GM23338 (cell line): ENCODE data around the gene TBPL1. TPM values are rescaled to one million over a fixed set of nuclear protein-coding genes. Genes with fewer than 3 reads are reported as not detected.

Experiments used
- ATAC-seq: fragments of 200-7000 bp; cut with Tn5 transposase; 3 replicates; pipeline ENCODE4 v1.9.1; 2020
- DNase-seq: peaks from one replicate; pipeline ENCODE4 v3.0.0-alpha.2; 2015; ENCODE audit warnings: low spot score
- H2AFZ ChIP-seq: fragments of 200-600 bp; sonication (generic); 2 replicates; pipeline ENCODE4 v1.8.0; 2016; ENCODE audit warnings: antibody characterized with exemption, mild to moderate bottlenecking, moderate library complexity
- H3F3A ChIP-seq: fragments of 200-600 bp; sonication (generic); replicated peaks from 2 replicates; pipeline ENCODE4 v1.8.0; 2017; ENCODE audit warnings: antibody characterized with exemption, mixed run types, low read depth
- H3K27ac ChIP-seq: fragments of 200-600 bp; sonication (generic); 2 replicates; pipeline ENCODE4 v1.6.1; 2016; ENCODE audit warnings: low read depth
- H3K27me3 ChIP-seq: fragments of 200-600 bp; sonication (generic); 2 replicates; pipeline ENCODE4 v1.8.0; 2016; ENCODE audit warnings: mild to moderate bottlenecking, mixed run types, moderate library complexity; ENCODE audit not compliant: insufficient read depth
- H3K36me3 ChIP-seq: fragments of 200-600 bp; sonication (generic); 2 replicates; pipeline ENCODE4 v1.8.0; 2016; ENCODE audit warnings: mild to moderate bottlenecking; ENCODE audit not compliant: insufficient read depth
- H3K4me1 ChIP-seq: fragments of 200-600 bp; sonication (generic); 2 replicates; pipeline ENCODE4 v1.8.0; 2016; ENCODE audit warnings: mild to moderate bottlenecking, moderate library complexity; ENCODE audit not compliant: insufficient read depth
- H3K4me2 ChIP-seq: fragments of 200-600 bp; sonication (generic); 2 replicates; pipeline ENCODE4 v1.7.1; 2017; ENCODE audit warnings: mixed run types
- H3K4me3 ChIP-seq: fragments of 200-600 bp; sonication (generic); 2 replicates; pipeline ENCODE4 v1.6.1; 2016; ENCODE audit warnings: mixed run types
- H3K79me2 ChIP-seq: fragments of 200-600 bp; sonication (generic); replicated peaks from 2 replicates; pipeline ENCODE4 v1.8.0; 2017; ENCODE audit warnings: mild to moderate bottlenecking; ENCODE audit not compliant: insufficient read depth
- H3K9me2 ChIP-seq: fragments of 200-600 bp; sonication (generic); 2 replicates; pipeline ENCODE4 v1.8.0; 2017; ENCODE audit not compliant: insufficient read depth
- H4K20me1 ChIP-seq: fragments of 200-600 bp; sonication (generic); replicated peaks from 2 replicates; pipeline ENCODE4 v1.8.0; 2017; ENCODE audit warnings: mild to moderate bottlenecking; ENCODE audit not compliant: insufficient read depth
- H3K27ac Mint-ChIP-seq: 2 replicates; pipeline ENCODE4 v1.8.0; 2020; ENCODE audit warnings: inconsistent platforms, mild to moderate bottlenecking, moderate library complexity, mixed read lengths
- H3K27me3 Mint-ChIP-seq: 3 replicates; pipeline ENCODE4 v1.8.0; 2022; ENCODE audit warnings: low read depth, mild to moderate bottlenecking, moderate library complexity, mixed read lengths, inconsistent platforms; ENCODE audit not compliant: insufficient read depth, poor library complexity
- H3K36me3 Mint-ChIP-seq: 3 replicates; pipeline ENCODE4 v1.8.0; 2021; ENCODE audit warnings: low read depth, mild to moderate bottlenecking, inconsistent platforms, moderate library complexity, mixed read lengths
- H3K4me1 Mint-ChIP-seq: 3 replicates; pipeline ENCODE4 v1.8.0; 2020; ENCODE audit warnings: mild to moderate bottlenecking, inconsistent platforms, mixed read lengths
- H3K4me3 Mint-ChIP-seq: 3 replicates; pipeline ENCODE4 v1.8.0; 2021; ENCODE audit warnings: moderate library complexity, mild to moderate bottlenecking, inconsistent platforms, mixed read lengths
- H3K9me3 Mint-ChIP-seq: 3 replicates; pipeline ENCODE4 v1.8.0; 2020; ENCODE audit warnings: moderate library complexity, mild to moderate bottlenecking, inconsistent platforms, mixed read lengths
- CREB1 ChIP-seq: fragments of 250-450 bp; sonication (Bioruptor Pico); IDR thresholded peaks from 2 replicates; pipeline ENCODE4 v1.5.0; 2020; ENCODE audit warnings: low read depth, mild to moderate bottlenecking, moderate library complexity
- CTCF ChIP-seq, 2 experiments: fragments of 200-600 bp in 1 of 2; sonication (generic) in 1 of 2; conservative IDR thresholded peaks; 2 replicates each; pipeline versions ENCODE4 v1.5.1 to v1.6.1; 2016 to 2017; ENCODE audit warnings: antibody characterized with exemption in 2 of 2, low read depth in 2 of 2, mild to moderate bottlenecking in 2 of 2, moderate library complexity in 1 of 2
- EZH2phosphoT487 ChIP-seq: fragments of 200-600 bp; sonication (generic); IDR thresholded peaks from one replicate; pipeline ENCODE4 v1.8.1; 2018; ENCODE audit warnings: antibody characterized with exemption; ENCODE audit not compliant: unreplicated experiment
- JUNB ChIP-seq: IDR thresholded peaks from one replicate; pipeline ENCODE4 v1.6.1; 2016; ENCODE audit warnings: antibody characterized with exemption; ENCODE audit not compliant: unreplicated experiment
- POLR2AphosphoS5 ChIP-seq: IDR thresholded peaks from 2 replicates; pipeline ENCODE4 v1.6.1; 2016; ENCODE audit warnings: antibody characterized with exemption, low read depth
- STAT1 ChIP-seq: IDR thresholded peaks from one replicate; pipeline ENCODE4 v1.6.1; 2016; ENCODE audit warnings: antibody characterized with exemption; ENCODE audit not compliant: unreplicated experiment
- polyA plus RNA-seq: library from polyadenylated mRNA; unstranded; fragments of >200 nt; fragmentation: Nextera tagmentation; extraction: Ambion mirVana; gene quantifications from 2 replicates; pipeline ENCODE4 v1.2.1, GENCODE V29; 2016
- total RNA-seq: library from RNA; depleted of rRNA; stranded (reverse); fragments of >200 nt; shearing (Covaris generic); gene quantifications from 2 replicates; pipeline ENCODE4 v1.2.3, GENCODE V29; 2014
- TF ChIP-seq, protein P1 (sequence below): IDR thresholded peaks from one replicate; pipeline ENCODE4 v1.6.1; 2018; ENCODE audit warnings: antibody characterized with exemption; ENCODE audit not compliant: unreplicated experiment
- TF ChIP-seq, protein P2 (sequence below): IDR thresholded peaks from 2 replicates; pipeline ENCODE4 v1.6.1; 2016; ENCODE audit warnings: antibody characterized with exemption

TBPL1 gene
- total and polyA plus RNA-seq, 2 experiments from 2014 or later = 72.9 to 139 TPM

DNA sequence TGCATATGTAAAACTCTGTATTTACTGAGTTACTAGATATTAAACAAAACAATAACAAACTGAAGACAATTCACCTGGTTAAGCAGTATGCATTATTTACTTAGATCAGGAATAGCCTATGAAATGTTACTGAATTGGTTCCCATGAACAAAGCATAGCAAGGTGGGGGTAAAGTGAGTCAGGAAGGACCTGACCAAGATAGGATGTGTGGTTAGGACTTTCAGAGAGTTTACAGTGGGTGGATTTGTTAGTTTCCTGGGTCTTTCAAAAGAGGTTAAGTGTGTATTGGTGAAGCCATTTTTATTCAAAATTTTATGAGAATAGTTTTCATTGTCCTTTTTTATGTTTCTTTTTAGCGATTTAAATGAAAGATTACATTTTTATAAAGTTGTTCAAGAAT lies 32.9 kb downstream of the TBPL1 start (continued):
- TF ChIP-seq, protein P1, sequence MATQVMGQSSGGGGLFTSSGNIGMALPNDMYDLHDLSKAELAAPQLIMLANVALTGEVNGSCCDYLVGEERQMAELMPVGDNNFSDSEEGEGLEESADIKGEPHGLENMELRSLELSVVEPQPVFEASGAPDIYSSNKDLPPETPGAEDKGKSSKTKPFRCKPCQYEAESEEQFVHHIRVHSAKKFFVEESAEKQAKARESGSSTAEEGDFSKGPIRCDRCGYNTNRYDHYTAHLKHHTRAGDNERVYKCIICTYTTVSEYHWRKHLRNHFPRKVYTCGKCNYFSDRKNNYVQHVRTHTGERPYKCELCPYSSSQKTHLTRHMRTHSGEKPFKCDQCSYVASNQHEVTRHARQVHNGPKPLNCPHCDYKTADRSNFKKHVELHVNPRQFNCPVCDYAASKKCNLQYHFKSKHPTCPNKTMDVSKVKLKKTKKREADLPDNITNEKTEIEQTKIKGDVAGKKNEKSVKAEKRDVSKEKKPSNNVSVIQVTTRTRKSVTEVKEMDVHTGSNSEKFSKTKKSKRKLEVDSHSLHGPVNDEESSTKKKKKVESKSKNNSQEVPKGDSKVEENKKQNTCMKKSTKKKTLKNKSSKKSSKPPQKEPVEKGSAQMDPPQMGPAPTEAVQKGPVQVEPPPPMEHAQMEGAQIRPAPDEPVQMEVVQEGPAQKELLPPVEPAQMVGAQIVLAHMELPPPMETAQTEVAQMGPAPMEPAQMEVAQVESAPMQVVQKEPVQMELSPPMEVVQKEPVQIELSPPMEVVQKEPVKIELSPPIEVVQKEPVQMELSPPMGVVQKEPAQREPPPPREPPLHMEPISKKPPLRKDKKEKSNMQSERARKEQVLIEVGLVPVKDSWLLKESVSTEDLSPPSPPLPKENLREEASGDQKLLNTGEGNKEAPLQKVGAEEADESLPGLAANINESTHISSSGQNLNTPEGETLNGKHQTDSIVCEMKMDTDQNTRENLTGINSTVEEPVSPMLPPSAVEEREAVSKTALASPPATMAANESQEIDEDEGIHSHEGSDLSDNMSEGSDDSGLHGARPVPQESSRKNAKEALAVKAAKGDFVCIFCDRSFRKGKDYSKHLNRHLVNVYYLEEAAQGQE = no peak
- TF ChIP-seq CREB1 (no peak), JUNB (no peak), CTCF (conservative IDR thresholded peaks at IDR 0.05; ENCODE audit: low read depth in 2 of 2) (no peak)

DNA sequence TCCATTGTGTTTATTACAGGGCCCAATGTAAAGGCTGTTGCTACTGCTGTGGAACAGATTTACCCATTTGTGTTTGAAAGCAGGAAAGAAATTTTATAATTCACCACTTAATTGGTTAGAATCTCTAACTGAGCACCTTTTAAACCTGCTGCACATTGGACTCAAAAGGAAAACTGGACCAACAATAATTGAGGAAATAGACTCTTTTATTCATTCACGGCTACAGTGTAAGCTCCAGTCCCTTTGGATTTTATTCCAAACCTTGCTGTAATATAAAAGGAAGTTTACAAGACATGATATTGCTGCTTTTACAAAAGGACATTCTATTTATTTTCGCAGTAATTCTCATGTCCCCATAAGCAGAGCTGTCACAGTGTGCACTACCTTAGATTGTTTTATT lies 33.9 kb downstream of the TBPL1 start:
- H3K27me3 Mint-ChIP-seq = no peaks in the 10 kb centered on the region
- TF ChIP-seq CTCF (conservative IDR thresholded peaks at IDR 0.05; ENCODE audit: low read depth in 2 of 2) = no peak
- no peak for TF ChIP-seq JUNB
- TF ChIP-seq, protein P1 = no peak
- TF ChIP-seq POLR2AphosphoS5 = no peak
- TF ChIP-seq, protein P2, sequence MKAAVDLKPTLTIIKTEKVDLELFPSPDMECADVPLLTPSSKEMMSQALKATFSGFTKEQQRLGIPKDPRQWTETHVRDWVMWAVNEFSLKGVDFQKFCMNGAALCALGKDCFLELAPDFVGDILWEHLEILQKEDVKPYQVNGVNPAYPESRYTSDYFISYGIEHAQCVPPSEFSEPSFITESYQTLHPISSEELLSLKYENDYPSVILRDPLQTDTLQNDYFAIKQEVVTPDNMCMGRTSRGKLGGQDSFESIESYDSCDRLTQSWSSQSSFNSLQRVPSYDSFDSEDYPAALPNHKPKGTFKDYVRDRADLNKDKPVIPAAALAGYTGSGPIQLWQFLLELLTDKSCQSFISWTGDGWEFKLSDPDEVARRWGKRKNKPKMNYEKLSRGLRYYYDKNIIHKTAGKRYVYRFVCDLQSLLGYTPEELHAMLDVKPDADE = no peak
- TF ChIP-seq STAT1 = no peak
- TF ChIP-seq EZH2phosphoT487 = no peak
- Histone ChIP-seq H3K27ac (no peak overlapping the region), H3K4me2 (no peak overlapping the region), H3K4me3 (no peak overlapping the region), H3K36me3 (peaks cover 12% of the 10 kb centered on the region; the same call in 1 of the 2 replicates), H4K20me1 (no peaks in the 10 kb centered on the region; the same call in 1 of the 2 replicates), H2AFZ (no peak overlapping the region), H3K27me3 (no peaks in the 10 kb centered on the region), H3F3A (no peaks in the 10 kb centered on the region), H3K9me2 (no peaks in the 10 kb centered on the region), H3K79me2 (no peaks in the 10 kb centered on the region), H3K4me1 (peaks cover 20% of the 10 kb centered on the region)
- H3K4me3 Mint-ChIP-seq = no peak overlapping the region
- H3K36me3 Mint-ChIP-seq = peaks cover 26% of the 10 kb centered on the region; the same call in 2 of the 3 replicates
- no peak for DNase-seq
- no peak for ATAC-seq
- H3K4me1 Mint-ChIP-seq = peaks cover 32% of the 10 kb centered on the region
- no peak overlapping the region for H3K27ac Mint-ChIP-seq
- no peaks in the 10 kb centered on the region for H3K9me3 Mint-ChIP-seq
